NCI-H2171 treated with DMSO at 0.1 percent for 48 hours (cell line): Measurements from ENCODE around the gene MMRN2.
"Not testable (repeated sequence)": the region's sequence is repeated elsewhere in the genome, so short reads cannot be mapped to it uniquely, and the experiment has no call there.

Experiments
- DNase-seq: peaks from one replicate; lab custom pipeline; 2025; lab: John Stamatoyannopoulos, UW

Gene MMRN2

GRCh38 chr10:86940677-86941076 is 16.7 kb downstream of the MMRN2 start:
- DNase-seq: no peak

- not testable (repeated sequence) for DNase-seq
Measured at GRCh38 chr10:86940076-86940475, 17.3 kb downstream of the MMRN2 start.

GRCh38 chr10:86938260-86938659 is 19.2 kb downstream of the MMRN2 start:
- no peak for DNase-seq

DNA sequence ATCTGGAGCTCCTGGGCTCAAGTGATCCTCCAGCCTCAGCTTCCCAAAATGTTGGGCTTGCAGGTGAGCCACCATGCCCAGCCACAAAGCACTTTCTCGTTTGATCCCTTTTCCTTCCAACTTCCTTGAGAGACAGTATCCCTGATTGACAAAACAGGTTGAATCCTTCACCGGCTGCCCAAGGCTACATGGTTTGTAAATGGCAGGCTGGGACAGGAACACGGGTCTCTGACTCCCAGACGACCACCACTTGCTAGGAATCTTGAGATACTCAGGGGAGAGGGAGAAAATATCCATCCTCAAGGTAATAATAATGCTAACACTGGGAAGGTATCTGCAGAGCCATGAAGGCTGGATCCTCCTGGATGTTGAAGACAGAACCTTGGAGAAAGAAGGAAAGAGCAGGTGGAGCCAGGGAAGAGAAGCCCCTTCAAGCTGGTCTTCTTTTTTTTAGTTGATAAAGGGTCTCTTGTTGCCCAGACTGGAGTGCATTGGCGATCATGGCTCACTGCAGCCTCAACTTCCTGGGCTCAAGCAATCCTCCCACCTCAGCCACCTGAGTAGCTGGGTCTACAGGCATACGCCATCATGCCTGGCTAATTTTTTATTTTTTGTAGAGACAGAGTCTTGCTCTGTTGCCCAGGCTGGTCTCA is 19.8 kb downstream of the MMRN2 start:
- no peak for DNase-seq

GRCh38 chr10:86936661-86937501 is 20.5 kb downstream of the MMRN2 start:
- no peak for DNase-seq

DNA sequence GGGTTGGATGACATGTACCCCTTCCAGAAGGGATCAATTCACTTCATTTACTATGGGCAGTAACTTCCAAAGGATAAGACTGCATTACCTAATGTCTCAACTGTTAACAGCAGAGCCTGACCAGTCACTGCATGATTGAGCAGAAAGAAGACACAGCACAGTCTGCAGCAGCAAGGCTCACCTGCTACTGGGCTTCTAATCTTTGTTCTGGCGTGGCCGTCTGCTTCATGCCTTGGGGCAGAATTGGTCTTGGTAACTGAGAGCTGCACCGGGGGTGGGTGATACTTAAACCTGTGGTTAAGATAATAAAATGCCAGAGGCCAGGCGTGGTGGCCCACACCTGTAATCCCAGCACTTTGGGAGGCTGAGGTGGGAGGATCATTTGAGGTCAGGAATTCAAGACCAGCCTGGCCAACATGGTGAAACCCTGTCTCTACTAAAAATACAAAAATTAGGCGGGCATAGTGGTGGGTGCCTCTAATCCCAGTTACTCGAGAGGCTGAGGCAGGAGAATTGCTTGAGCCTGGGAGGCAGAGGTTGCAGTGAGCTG is 23.2 kb downstream of the MMRN2 start:
- DNase-seq: not testable (repeated sequence)

GRCh38 chr10:86932674-86933073 is 24.7 kb downstream of the MMRN2 start:
- no peak for DNase-seq

- no peak for DNase-seq
Measured at GRCh38 chr10:86931872-86932271, 25.5 kb downstream of the MMRN2 start.

- no peak for DNase-seq
Measured at GRCh38 chr10:86929468-86930380, 27.7 kb downstream of the MMRN2 start.

DNA sequence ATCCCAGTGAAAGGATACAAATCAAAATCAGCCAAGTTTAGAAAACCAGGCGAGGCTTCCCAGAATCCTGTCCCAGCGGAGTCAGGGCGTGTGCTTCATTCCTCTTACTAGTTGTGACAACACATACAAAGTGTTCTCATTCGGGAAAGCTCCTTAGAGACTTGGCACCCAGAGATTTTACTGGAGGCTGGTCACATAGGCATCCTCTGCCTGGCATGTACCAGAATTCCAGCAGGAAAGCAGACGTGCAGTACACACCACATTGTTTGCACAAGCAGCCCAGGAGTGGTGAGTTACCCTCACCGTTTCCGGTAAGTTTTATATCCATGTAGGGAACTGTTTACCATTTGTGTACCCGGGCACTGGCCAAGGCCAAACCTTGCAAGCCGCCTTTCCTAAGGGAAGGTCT is 34.9 kb downstream of the MMRN2 start:
- no peak for DNase-seq

DNA sequence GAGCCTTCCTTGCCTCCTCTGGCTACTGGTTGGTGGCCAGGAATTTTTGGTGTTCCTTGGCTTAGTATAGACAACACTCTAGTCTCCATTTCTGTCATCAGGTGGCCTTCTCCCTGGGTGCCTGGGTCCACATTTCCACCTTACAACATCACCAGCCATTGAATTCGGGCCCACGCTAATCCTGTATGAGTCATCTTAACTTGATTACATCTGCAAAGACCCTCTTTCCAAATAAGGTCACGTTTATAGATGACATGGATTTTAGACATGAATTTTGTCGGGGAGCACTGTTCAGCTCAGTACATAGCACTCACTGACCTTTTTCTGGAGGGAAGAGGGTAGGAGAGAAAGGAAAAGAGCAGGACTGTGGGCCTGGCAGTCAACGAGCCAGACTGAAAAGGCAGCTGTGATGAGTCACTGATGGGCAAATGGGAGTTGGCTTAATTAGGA is 39.4 kb downstream of the MMRN2 start:
- no peak for DNase-seq

DNA sequence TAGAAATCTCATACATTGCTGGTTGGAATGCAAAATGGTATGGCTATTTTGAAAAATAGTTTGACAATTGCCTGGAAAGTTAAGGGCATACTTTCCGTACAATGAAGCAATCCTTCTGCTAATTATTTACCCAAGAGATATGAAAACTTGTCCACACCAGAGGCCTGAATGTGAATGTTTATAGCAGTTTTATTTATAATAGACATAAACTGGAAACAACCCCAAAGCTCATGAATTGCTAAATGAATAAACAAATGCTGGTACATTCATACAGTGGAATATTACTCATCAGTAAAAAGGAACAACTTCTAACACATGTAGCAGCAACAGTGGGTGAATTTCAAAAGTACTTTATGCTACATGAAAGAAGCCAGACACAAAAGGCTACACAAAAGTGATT is 42.7 kb downstream of the MMRN2 start:
- DNase-seq: no peak

- no peak for DNase-seq
Measured at GRCh38 chr10:86905429-86905828, 52.0 kb downstream of the MMRN2 start.

GRCh38 chr10:86904600-86904999 is 52.8 kb downstream of the MMRN2 start:
- no peak for DNase-seq

DNA sequence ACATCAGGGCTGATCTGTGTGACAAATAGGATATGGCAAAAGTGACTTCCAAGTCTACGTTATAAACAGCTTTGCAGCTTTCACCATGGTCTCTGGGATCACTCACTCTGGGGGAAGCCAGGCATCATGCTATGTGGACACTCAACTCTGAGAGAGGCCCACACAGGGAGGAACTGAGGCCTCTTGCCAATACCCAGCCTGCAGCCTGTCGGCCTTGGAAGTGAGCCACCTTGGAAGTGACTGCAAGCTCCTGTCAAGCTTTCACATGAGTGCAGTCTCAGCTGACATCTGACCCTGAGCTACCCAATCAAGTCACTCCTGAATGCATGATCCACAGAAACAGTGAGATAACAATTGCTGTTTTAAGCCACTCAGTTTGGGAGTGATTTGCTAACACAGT is 56.5 kb downstream of the MMRN2 start:
- no peak for DNase-seq

GRCh38 chr10:86899670-86900276 is 57.6 kb downstream of the MMRN2 start:
- no peak for DNase-seq

- DNase-seq: no peak
Measured at GRCh38 chr10:86899132-86899531, 58.3 kb downstream of the MMRN2 start.

DNA sequence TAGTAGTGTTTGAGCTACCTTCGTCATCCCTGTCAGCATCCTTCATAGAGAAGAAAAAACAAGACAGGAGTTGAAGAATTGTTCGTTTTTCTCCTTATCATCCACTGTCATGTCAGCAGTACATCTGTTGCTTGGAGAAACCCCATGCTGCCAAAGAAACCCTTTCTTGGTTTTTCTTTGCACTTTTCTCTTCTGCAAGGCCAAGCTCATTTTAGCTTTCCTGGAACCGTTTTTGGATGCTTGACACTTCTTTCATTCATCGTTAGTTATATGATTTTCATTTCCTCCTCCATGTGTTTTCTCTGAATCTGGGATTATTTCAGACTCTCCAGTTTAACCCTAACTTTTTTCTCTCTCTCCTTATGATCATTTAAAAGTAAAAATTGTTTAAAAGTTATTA is 58.9 kb downstream of the MMRN2 start:
- DNase-seq: no peak

DNA sequence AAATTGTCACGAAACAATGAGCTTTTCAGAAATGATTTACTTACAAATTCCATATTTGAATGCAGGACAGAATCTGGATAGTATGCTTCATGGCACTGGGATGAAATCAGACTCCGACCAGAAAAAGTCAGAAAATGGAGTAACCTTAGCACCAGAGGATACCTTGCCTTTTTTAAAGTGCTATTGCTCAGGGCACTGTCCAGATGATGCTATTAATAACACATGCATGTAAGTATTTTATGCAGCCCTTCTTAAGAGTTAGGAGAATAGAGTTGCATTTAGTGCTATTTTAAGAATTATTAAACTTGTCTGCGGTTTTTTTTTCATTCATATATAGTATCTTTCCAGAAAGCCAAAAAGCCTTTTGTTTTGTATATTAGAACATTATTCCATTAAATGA is 67.4 kb downstream of the MMRN2 start:
- DNase-seq: no peak

- DNase-seq: no peak
Measured at GRCh38 chr10:86888585-86889381, 68.6 kb downstream of the MMRN2 start.
